ENCODE results near the gene CLDND2.
A peak's percentile ranks its signal among the peaks of the same experiment; 100 is the strongest.

CLDND2 gene

DNA sequence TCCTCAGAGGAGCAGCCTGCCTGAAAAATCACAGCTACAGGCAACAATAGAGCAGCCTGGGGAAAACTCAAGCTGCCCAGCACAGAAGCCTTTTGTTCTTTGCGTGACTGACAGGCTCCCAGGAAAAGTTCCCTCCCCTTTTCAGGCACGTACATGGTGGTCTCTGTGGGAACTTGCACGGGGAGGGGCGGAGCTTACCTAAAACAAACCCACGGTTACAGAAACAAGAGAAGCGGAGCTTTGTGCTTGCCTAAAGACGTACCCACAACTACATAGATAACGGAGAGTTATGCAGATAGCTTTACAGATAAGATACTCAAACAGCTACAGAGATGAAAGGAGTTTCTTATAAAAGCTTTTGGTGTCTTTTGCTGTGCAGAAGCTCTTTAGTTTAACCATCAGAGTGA, 14.1 kb downstream of the CLDND2 start:
- DNase-seq (ENCODE audit: low read depth in 2 of 2), result no peak

DNA sequence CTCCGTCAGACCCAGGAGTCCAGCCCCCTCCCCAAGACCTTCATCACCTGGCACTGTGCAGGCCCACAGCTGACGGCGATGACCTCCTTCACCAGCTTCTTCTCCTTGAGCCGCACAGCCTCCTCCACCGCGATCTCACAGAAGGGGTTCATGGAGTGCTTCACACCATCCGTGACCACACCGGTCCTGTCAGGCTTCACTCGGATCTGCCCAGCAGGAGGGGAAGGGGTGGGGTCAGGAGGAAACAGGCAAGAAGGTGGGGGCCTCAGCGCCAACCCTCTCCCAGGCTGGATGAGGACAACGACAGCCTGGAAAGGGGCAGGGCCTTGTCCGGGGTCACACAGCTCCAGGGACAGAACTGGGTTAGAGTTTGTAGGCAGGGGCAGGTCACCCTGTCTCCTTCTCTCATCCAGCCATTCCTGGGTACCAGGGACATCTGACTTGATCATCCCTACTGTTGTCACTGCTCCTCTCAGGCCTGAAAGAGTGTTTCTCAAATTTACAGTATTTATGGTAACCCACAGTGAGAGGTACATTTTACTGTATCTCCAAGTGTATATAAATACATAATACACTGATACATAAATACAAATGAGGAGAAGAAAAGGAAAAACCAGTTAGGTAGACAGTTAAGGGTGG, 14.6 kb downstream of the CLDND2 start:
- DNase-seq (ENCODE audit: low read depth in 2 of 2), result no peak

DNA sequence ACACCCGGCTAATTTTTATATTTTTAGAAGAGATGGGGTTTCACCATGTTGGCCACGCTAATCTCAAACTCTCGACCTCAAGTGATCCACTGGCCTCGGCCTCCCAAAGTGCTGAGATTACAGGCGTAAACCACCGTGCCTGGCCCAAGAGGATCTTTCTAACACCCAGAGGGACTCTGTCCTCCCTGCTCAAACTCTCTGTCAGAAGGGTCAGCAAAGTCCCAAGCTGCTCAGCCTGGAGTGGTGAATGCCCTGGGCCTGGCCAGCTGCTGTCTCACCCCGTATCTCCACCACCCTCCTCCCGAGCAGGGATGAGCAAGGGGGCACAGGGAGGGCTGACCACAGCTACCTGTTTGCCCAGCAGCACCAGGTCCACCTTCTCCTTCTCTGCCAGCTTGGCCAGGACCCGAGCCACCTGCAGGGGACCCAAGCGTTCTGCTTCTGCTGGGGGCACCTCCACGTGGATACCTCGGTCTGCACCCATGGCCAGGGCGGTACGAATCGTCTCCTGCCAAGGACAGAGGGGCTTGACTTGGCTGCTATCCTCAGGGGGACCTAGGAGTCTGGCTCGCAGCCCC, 15.9 kb downstream of the CLDND2 start:
- DNase-seq (ENCODE audit: low read depth in 2 of 2), result no peak

DNA sequence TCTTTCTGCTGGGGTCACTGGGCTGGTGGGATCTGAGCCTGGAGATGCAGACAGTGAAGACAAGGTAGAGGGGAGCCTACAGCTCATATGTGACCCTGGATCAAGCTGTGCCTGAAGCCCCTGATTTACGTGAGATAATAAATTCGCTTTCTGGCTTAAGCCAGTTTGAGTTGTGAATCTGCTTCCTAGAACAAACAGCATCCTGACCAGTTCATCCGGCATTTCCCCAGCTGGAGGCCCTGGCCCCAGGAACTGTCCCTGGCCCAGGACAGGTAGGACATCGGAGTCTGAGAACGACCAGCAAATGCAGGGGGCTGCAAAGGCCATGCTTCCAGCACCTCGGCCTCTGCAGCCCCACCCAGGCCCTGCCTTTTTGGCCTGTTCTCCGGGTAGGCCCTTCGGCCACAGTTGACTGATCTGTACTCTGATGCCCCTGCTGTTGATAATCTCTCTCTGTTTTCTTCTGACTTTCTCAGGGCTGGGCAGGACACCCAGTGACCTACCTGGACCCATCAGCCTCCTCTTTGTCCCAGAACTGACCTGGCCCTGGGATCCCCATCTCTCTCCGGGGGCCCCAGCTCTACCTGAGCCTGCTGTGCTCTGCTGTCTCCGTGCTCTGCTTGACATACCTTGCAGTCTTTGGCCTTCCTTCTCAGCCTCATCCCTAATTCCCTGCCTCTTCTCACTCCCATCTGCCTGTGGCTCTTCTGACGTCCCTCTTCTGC, 17.4 kb downstream of the CLDND2 start:
- DNase-seq (ENCODE audit: low read depth in 2 of 2), result no peak

DNA sequence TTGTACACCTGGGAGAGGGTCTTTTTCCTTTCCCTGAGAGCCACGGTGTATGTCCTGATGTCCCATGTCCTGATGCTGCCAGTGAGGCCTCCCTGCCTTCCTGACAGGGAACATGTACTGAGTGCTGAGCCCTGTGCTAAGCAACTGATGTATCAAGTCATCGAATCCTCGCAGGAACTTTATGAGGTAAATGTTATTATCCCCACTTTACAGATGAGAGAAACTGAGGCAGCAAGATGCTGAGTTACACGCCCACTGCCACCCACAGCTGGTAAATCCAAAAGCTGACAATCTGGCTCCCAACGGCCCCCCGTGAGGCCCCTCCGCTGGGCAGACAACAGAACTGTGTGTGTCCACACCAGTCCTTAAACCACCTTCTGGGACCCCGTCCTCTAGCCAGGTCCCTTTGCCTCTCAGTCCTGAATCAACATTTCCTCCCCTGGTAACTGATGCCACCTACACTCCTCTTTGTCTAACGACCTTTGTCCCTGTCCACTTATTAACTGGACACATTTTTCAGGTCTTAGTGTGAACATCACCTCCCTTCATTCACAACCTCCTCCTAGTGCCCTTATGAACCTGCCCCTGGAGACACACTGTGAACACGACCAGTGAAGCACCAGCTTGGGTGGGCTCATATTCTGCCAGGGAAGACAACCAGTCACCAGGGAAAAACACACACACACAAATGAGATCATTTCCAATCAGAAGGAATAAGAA, 21.4 kb downstream of the CLDND2 start:
- DNase-seq (ENCODE audit: low read depth in 2 of 2), result no peak

DNA sequence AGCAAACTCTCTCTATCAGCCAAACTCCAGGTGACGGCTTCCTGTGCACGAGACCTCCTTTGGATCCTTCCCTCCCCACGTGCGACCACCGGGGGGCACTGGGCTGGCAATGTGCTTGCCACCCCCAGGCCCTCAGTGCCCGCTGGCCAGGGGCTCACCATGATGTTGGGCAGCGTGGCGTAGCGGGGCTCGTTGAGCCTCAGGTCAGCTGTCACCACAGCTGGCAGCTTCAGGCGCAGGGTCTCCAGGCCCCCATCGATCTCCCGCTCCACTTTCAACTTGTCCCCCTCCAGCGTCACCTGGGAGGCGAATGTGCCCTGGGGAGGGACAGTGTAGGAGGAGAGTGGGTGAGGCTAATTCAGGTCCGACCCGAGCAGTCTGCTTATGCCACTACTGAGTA, 22.1 kb downstream of the CLDND2 start:
- DNase-seq (ENCODE audit: low read depth in 2 of 2), result no peak

DNA sequence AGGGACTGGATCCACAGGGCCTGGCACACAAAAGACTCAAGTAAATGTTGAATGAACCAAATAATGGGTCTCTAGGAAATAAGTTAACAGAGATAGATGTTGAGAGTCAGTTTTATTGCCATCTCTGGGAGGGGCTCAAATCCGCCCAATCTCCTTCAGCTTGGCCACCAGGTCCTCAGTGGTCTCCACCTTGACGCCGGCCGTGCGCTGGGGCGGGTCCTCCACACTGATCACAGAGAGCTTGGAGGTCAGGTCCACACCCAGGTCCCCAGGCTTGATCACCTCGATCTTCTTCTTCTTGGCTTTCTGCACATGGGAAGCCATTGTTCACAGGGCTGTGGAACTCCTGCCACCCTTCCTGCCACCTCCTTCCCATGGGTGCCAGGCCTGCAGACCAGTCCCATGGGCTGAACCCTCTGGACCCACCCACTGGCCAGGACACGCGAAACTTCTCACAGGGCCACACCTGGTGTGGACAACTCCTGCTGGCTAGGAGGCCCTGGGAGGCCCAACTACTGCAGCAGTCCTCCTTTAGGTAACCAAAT, 23.7 kb downstream of the CLDND2 start:
- DNase-seq (ENCODE audit: low read depth in 2 of 2), result no peak

DNA sequence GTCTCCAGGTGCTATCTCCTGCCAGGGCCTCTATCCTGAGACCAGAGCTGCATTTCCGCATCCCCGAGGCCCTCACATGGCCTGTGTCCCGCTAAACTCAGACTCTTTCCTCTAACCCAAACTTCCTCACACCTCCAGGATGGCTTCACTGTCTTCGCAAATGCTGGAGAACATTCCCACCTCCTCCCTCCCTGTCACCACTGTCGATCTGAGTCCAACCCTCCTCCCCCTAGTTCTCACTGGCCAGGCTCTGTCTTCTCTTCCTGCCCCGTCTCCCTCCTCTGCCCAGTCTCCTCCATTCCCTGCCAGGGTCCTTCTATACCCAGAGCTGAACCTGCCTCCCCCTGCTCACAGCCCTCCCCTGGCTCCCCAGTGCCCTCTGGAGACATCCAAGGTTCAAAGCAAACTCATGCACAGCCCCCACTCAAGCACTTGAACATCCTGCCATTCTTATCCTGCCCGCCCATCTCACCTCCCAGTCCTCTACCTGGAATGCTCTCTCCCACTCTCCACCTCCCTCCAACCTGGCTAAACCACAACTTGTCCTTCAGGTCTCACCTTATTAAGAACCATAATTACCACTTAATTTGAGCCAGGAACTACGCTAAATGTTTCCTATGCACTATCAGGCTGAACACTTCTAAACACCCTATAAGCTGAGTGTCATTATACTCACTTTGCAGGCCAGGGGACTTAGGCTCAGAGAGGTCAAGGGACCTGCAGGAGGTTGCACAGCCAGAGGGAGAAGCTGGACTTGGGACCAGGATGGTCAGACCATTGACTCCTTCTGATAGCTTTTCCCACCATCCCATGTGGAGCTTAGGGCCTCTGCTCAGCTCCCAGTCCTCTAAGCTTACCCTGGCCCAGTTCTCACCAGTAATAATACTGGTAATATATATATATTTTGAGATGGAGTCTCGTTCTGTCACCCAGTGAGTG, 25.9 kb downstream of the CLDND2 start:
- no peak for DNase-seq (ENCODE audit: low read depth in 2 of 2)

DNA sequence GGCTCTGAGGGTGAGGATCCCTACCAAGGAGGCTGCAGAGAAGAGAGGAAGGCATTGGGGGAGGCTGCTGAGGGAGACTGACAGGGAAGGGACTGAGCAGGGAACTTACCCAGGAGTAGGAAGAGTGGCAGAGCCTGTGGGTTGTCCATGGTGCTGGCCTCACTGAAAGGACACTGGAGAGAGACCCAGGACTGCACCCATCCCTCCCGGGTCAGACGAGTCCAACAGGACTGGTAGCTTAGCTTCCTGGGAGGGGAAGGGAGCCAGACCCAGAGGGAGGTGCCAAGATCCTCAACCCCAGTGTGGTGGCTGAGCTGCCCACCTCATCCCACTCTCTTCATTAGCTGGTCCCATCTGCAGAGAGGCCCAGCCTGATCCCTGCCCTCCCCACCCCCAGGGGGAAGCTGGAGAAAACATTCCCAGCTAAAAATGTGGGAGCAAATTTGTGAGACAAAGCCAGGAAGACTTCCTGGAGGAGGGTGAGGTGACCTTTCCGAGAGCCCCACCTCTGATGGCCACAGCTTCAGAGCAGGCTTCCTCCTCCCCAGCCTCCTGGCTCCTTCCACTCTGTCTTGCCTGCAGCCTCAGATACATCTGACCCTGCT, 26.7 kb downstream of the CLDND2 start, which contains the start of gene VSIG10L:
TSS of gene VSIG10L (minus strand) at position 164 of the 605 bp plus-strand sequence. CDS start at position 149, 15 bp downstream.
- no peak for DNase-seq (ENCODE audit: low read depth in 2 of 2)

DNA sequence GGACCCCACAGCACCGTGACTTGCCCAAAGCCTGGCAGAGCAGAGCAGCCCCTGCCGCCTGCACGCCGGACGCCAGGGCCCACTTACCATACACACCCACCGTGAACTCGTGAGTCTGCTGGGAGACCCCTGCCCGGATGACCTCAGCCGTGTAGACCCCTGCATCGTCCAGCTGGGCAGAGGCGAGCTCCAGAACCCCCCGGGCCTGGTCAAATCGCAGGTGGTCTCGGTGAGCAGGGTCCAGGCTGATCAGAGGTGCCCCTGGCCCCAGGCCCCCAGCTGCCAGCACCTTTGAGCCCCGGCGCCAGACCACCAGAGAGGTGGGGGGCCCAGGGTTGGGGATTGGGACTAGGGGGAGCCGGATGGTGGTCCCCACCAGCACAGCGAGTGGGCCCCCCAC, 27.7 kb downstream of the CLDND2 start:
- DNase-seq (ENCODE audit: low read depth in 2 of 2), result no peak

DNA sequence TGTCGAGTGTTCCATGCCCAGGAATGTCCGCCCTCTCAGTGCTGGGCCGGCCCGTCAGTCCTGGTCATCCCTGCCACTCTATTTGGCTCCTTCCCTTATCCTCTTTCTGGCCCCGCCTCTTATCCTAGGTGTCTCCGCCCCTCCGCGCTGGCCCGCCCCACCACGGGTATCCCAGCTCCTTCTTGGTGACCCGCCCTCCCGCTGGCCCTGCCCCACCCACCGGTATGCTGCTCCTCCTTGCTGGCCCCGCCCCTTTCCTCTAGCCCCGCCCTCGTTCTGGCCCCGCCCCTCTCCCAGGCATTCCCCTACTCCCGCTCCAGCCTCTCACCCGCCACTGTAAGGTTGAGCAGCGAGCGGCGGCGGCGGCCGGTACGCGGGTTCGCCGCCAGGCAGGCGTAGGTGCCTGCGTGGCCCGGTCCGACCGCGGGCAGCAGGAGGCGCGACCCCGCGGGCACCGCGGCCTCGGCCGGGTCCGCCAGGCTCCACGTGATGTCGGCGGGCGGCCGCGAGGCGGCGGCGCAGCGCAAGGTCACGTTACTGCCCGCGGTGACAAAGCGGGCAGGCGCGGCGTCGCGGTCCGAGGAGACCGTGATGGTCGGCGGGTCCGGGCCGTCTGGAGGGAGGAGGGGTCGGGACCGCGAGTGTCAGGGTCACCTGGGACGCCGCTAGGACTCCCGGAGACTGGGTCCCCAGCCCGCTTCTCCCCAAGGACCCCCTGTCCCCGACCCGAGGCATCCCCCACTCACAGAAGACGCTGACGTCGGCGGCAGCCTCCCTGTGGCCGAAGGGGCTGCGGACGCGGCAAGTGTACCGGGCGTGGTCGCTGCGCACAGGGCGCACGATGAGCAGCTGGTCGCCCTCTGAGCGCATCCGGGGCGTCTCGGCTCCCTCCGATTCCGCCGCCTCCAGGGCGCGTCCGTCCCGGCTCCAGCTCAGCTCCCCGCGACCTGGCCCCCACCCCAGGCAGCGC, 28.8 kb downstream of the CLDND2 start:
- DNase-seq (ENCODE audit: low read depth in 2 of 2), result peak; percentile 86 to 87

DNA sequence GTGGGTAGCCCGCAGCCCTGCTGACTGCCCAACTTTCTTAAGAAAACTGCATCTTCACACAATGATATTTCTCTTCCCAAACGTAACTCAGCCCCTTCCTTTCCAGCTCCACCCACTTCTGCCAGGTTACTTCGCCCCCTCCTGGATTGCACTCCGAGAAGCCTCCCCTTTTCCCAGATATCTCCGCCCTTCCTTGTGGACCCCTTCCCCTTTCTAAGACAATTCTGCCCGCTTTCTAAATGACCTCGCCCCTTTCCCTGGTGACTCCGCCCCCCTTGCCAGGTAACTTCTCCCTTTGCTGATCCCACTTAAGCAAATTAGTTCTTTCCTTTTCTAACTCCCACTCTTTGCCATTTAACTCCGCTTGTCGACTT, 29.5 kb downstream of the CLDND2 start:
- DNase-seq (ENCODE audit: low read depth in 2 of 2), result no peak

DNA sequence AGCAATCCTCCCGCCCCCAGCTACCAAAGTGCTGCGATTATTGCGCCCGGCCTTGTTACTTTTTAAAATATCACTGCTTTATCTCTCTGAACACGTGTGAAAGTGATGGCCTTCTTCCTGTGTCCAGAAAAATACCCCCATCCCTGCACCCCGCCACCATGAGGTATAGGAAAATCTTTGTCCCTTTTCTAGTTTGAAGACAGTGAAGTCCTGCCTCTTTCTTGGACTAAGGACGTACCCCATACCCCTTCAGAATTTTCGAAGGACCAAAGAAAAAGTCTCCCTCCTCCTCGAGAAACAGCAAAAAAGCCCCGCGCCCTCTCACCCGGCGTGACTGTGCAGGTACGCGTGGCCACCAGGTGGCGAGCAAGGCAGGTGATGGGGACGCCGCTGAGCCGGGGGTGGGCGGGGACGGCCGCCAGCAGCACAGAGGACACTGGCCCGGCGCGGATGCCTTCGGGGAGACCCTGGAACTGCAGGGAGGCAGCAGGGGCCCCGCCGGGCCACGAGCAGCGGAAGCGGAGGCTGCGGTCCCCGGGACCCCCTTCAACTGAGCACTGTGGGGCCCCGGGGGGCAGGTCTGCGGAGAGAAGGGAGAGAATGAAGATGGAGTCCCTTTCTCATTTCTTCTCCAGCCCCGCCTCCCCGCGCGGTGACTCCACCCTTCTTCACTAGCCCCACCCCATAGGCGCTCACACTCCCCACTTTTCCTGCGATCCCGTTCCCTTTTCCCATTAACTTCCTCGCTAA, 30.1 kb downstream of the CLDND2 start:
- DNase-seq (ENCODE audit: low read depth in 2 of 2), result no peak

DNA sequence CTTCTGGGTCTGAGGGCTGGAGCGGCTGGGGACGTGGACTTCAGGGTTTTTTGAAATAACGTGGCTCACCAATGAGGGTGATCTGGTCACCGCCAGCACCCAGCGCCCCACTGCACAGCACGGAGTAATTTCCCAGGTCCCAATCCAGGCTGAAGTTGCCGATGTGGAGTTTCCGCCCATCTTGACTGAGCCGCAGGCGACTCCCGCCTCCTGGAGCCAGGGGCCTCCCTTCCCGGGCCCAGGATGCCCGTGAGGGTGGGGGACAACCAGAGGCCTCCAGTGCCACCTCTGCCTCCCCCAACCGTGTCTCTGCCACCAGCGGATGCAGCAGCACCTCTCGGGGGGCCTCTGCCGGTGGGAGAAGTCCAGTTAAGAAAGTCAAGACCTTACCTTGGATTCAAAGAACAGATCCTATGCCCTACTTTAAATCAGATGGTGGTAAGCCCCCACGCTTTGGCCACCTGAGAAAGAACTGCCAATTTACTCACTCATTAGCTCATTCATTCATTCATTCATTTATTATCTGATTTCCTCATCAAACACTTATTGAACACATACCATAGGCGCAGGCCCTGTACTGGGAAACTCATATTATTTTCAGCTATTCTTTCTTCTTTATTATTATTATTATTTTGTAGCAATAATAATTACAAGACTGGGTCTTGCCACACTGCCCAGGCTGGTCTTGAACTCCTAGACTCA, 30.8 kb downstream of the CLDND2 start:
- DNase-seq (ENCODE audit: low read depth in 2 of 2), result no peak

DNA sequence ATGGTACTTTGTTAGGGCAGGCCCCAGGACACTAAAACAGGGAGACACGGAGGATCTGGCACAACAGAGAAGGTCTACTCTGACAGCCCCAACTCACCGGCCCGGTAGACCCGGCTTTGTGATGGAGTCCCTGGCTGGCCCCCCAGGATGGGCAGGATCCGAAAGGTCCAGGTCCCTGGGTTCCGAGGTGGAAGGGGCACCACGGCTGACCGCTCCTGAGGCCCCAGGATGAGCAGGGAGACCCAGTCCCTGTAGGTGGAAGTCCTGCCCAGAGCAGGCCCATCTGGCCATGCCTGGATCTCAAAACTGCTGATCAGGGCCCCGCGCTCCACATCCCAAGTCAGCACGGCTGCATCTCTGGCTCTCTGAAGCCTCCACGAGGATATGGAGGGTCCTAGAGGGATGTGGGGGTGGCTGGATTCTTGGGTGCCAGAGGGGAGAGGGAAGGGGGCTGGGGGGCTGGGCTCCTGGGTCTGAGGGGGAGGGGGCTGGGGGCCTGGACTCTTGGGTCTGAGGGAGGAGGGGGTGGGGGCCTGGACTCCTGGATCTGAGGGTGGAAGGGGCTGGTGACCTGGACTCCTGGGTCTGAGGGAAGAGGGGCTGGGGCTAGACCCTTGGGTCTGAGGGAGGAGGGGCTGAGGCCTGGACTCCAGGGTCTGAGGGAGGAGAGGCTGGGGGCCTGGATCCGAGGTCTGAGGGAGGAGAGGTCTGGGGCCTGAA, 31.5 kb downstream of the CLDND2 start:
- DNase-seq (ENCODE audit: low read depth in 2 of 2), result no peak

DNA sequence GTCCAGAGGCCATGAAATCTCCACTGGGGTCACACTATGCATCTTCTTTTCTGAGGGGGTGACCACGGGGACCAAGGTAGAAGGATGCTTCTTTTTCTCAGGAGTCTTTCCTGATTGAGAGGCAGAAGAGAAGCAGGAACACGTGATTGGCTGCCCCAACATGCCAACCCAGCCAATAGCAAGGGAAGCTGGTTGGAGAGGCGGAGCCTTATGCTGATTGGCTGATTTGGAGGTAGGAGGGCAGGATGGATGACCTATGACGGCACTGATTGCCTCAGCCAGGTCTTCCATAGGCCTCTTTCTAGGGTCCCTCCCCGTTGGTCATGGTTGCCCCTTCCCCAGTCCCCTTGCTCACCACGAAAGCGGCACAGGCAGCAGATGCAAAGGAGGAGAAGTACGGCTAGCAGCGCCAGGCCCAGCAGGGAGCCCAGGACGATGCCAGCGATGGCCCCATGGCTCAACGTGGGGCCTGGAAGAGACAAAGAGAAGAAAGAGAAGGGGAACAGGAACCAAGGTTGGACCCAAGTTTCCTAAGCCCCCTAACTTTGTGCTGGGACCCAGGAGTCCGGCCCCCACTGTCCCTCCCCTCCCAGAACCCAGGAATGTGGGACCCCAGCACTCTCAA, 34.9 kb downstream of the CLDND2 start:
- no peak for DNase-seq (ENCODE audit: low read depth in 2 of 2)

DNA sequence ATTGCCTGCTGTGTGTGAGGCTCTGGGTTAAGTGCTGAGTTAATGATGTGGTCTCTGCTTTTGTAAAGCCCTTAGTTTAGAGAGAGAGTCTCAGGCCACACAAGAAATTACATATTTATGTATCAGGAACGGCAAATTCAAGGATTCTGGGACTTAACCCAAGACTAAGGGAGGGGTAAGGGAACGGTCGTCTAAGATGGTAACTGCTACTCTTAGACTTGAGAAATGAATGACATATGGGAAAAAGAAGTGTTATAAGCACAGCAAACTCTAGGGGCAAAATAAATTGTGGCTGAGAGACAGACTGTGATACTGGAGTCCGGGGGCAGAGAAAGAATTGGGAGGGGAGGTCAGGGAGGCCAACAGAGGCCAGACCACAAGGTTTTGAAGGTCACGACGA, 37.1 kb downstream of the CLDND2 start:
- DNase-seq (ENCODE audit: low read depth in 2 of 2), result no peak

Measured in fibroblast of skin of left biceps (primary cell).